Measurements from ENCODE around the gene PFKFB4. TPM values are rescaled to one million over a fixed set of nuclear protein-coding genes. Genes with fewer than 3 reads are reported as not detected.

PFKFB4 gene
- polyA plus RNA-seq, 1 of the 3 experiments (the other 2 are of a cell fraction), result 5.7 TPM

DNA sequence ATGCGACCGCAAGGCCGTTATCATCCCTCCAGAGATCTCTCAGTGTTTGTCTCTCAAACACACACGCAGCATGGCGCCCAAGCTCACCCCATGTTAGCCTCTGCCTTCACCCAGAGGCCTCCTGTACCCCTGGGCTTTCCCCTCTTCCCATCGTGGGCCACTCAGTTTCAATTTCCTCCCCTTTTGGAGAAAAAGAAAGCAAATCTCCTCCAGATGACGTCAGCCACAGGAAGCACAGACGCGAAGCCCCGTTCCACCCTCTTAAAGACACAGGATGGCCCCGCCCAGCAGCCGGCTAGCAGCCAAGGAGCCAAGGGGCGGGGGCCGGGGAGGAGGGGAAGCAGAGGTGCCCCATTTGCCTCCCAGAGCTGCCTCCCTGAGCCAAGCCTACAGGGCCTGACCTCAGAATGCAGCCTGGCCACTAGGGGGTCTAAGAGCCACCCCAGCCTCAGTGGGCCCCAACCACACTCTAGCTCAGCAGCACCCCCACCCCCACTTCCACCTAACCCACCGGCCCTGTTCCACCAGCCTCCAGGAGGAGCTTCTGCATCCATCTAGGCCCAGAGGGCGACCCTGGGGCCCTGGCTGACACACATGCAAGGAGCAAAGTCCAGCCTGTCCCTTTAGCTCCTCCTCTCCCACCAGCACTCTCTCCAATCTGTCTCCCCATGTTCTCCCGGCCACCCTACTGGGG is 83.5 kb downstream of the PFKFB4 start:
- Histone ChIP-seq H3K9me3 (no peaks in the 10 kb centered on the region), H3K36me3 (replicated peaks in 1 of 2; ENCODE audit: control insufficient read depth in 1 of 2, insufficient read depth in 2 of 2, low read length in 1 of 2) (peaks cover 0 to 9% of the 10 kb centered on the region in 2 experiments), H2AFZ (ENCODE audit: low read depth) (0 out of 2 replicates have a peak overlapping the region, but pooled peaks have one; percentile 37), H3K27ac (ENCODE audit: low read depth in 2 of 2, low read length in 1 of 2) (peak overlapping the region; percentile 80 to 87), H3K4me2 (peak overlapping the region; percentile 82), H3K4me1 (ENCODE audit: control insufficient read depth in 1 of 2, insufficient read depth in 2 of 2, low read depth in 1 of 2, low read length in 1 of 2) (peaks cover 0 to 27% of the 10 kb centered on the region in 2 experiments; a peak in 1 of 4 replicates), H3K9me2 (no peaks in the 10 kb centered on the region), H3K9ac (peak overlapping the region; percentile 79), H3K4me3 (ENCODE audit: low read depth in 2 of 2, low read length in 1 of 2) (peak overlapping the region; percentile 61 to 65), H3F3A (replicated peaks; ENCODE audit: insufficient read depth) (peaks cover 7% of the 10 kb centered on the region), H4K20me1 (ENCODE audit: insufficient read depth) (no peaks in the 10 kb centered on the region), H3K27me3 (ENCODE audit: insufficient read depth) (no peaks in the 10 kb centered on the region), H3K79me2 (ENCODE audit: insufficient read depth) (peaks cover 48% of the 10 kb centered on the region)
- TF ChIP-seq, protein P1, sequence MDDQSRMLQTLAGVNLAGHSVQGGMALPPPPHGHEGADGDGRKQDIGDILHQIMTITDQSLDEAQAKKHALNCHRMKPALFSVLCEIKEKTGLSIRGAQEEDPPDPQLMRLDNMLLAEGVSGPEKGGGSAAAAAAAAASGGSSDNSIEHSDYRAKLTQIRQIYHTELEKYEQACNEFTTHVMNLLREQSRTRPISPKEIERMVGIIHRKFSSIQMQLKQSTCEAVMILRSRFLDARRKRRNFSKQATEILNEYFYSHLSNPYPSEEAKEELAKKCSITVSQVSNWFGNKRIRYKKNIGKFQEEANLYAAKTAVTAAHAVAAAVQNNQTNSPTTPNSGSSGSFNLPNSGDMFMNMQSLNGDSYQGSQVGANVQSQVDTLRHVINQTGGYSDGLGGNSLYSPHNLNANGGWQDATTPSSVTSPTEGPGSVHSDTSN (IDR thresholded peaks at IDR 0.05), result peak; percentile 30; the same call in 1 of the 2 replicates
- TF ChIP-seq, protein P2, sequence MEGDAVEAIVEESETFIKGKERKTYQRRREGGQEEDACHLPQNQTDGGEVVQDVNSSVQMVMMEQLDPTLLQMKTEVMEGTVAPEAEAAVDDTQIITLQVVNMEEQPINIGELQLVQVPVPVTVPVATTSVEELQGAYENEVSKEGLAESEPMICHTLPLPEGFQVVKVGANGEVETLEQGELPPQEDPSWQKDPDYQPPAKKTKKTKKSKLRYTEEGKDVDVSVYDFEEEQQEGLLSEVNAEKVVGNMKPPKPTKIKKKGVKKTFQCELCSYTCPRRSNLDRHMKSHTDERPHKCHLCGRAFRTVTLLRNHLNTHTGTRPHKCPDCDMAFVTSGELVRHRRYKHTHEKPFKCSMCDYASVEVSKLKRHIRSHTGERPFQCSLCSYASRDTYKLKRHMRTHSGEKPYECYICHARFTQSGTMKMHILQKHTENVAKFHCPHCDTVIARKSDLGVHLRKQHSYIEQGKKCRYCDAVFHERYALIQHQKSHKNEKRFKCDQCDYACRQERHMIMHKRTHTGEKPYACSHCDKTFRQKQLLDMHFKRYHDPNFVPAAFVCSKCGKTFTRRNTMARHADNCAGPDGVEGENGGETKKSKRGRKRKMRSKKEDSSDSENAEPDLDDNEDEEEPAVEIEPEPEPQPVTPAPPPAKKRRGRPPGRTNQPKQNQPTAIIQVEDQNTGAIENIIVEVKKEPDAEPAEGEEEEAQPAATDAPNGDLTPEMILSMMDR (IDR thresholded peaks at IDR 0.05), result peak; percentile 59
- TF ChIP-seq JUND (IDR thresholded peaks at IDR 0.05) (no peak; the same call in 1 of the 2 replicates), MXI1 (IDR thresholded peaks at IDR 0.05; ENCODE audit: low read depth, low read length) (0 out of 2 replicates have a peak, but pooled peaks have one; percentile 30), TAF1 (IDR thresholded peaks at IDR 0.05; ENCODE audit: borderline replicate concordance, low read depth, low read length) (no peak), SMC3 (IDR thresholded peaks at IDR 0.05; ENCODE audit: low read depth, low read length) (peak; percentile 2; the same call in 1 of the 2 replicates), YY1 (IDR thresholded peaks at IDR 0.05; ENCODE audit: low read depth) (peak; percentile 61), ELF1 (IDR thresholded peaks at IDR 0.05) (0 out of 2 replicates have a peak, but pooled peaks have one; percentile 35), NFIC (IDR thresholded peaks at IDR 0.05; ENCODE audit: borderline replicate concordance) (peak; percentile 70), POLR2AphosphoS5 (IDR thresholded peaks at IDR 0.05; ENCODE audit: low read depth, low read length) (peak; percentile 72; the same call in 1 of the 2 replicates), RAD21 (IDR thresholded peaks at IDR 0.05; ENCODE audit: low read length) (peak; percentile 11; the same call in 1 of the 2 replicates), TCF12 (IDR thresholded peaks at IDR 0.05) (no peak; the same call in 1 of the 2 replicates), EZH2phosphoT487 (IDR thresholded peaks at IDR 0.05; ENCODE audit: borderline replicate concordance, low read depth) (no peak), FOSL2 (IDR thresholded peaks at IDR 0.05; ENCODE audit: borderline replicate concordance, low read depth) (peak; percentile 27; the same call in 1 of the 2 replicates), GABPA (IDR thresholded peaks at IDR 0.05; ENCODE audit: low read depth) (peak; percentile 48; the same call in 1 of the 2 replicates)
- TF ChIP-seq, protein P3, sequence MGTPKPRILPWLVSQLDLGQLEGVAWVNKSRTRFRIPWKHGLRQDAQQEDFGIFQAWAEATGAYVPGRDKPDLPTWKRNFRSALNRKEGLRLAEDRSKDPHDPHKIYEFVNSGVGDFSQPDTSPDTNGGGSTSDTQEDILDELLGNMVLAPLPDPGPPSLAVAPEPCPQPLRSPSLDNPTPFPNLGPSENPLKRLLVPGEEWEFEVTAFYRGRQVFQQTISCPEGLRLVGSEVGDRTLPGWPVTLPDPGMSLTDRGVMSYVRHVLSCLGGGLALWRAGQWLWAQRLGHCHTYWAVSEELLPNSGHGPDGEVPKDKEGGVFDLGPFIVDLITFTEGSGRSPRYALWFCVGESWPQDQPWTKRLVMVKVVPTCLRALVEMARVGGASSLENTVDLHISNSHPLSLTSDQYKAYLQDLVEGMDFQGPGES (IDR thresholded peaks at IDR 0.05; ENCODE audit: low read depth, low read length), result no peak
- TF ChIP-seq, protein P4, sequence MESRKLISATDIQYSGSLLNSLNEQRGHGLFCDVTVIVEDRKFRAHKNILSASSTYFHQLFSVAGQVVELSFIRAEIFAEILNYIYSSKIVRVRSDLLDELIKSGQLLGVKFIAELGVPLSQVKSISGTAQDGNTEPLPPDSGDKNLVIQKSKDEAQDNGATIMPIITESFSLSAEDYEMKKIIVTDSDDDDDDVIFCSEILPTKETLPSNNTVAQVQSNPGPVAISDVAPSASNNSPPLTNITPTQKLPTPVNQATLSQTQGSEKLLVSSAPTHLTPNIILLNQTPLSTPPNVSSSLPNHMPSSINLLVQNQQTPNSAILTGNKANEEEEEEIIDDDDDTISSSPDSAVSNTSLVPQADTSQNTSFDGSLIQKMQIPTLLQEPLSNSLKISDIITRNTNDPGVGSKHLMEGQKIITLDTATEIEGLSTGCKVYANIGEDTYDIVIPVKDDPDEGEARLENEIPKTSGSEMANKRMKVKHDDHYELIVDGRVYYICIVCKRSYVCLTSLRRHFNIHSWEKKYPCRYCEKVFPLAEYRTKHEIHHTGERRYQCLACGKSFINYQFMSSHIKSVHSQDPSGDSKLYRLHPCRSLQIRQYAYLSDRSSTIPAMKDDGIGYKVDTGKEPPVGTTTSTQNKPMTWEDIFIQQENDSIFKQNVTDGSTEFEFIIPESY (IDR thresholded peaks at IDR 0.05; ENCODE audit: borderline replicate concordance, low read depth), result no peak
- 23% methylated on average over 14 of the region's 17 CpGs for WGBS (ENCODE audit: low lambda C conversion rate)
- POLR2A ChIA-PET, result interaction anchor here (2.2 kb wide), 1 partner anchor 31 kb away, joined by 9 read pairs; the partner anchor contains the start of gene SHISA5
- CTCF ChIA-PET, result interaction anchor here (0.7 to 6.4 kb wide), 16 partner anchors 9 to 81 kb away, joined by 3 to 27 read pairs (median 5); partner anchors contain the start of gene SHISA5
- peak; percentile 82 for DNase-seq
